Measurements from ENCODE around the gene RAPGEF4.

GRCh38 chr2:172969609-172970008 lies 234.0 kb downstream of the RAPGEF4 start:
- TF ChIP-seq POLR2A (IDR thresholded peaks at IDR 0.05) (no peak), POLR2AphosphoS5 (IDR thresholded peaks at IDR 0.05) (no peak)
